GM20431 (cell line): Measurements from ENCODE around the gene MDK.

Experiments
- in situ Hi-C: fragments of 300-500 bp; cut with MseI, MboI; formaldehyde crosslinking; loops from one replicate; pipeline ENCODE4 v1.15.0; 2020; ENCODE audit warnings: low sequenced_read_pairs; ENCODE audit not compliant: unreplicated experiment

Gene MDK

GRCh38 chr11:46422588-46422987 is 41.1 kb downstream of the MDK start:
- in situ Hi-C loops: no loop called here

DNA sequence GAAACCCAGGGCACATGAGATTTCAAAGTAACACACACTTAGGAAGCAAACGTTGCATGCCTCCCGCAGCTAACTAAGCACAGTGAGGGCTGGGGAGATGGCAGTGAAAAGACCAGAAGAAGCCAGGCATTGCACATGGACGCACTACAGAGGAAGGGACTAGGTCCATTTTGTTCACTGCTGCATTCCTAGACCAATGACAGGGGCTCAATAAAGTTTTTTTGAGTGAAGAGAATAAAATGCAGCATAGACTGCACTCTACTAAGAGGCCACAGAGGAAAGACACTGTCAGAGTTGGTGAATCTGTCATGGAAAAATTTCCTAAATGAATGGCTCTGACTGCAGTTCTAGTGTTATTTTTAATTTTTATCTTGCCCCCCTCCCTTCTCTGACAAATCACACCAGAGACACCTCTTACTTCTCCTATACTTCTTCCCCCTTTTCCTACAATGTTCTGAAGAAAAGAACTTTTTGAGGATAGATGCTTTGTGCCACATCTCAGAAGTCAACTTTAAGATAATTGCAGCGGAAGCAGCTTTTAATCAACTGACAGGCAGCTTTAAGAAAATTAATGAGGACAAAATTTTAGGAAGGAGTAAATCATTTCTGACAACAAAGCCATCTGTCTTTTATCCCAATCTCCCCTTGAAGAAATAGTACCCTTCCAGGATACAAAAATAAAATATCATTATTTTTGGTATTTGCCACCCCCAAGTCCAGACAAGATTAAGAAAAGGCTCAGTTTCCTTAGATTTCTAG is 44.9 kb downstream of the MDK start:
- in situ Hi-C loops: no loop called here

GRCh38 chr11:46427364-46427763 is 45.9 kb downstream of the MDK start:
- in situ Hi-C loops: no loop called here

- in situ Hi-C loops: no loop called here
Measured at GRCh38 chr11:46429717-46430116, 48.2 kb downstream of the MDK start.

DNA sequence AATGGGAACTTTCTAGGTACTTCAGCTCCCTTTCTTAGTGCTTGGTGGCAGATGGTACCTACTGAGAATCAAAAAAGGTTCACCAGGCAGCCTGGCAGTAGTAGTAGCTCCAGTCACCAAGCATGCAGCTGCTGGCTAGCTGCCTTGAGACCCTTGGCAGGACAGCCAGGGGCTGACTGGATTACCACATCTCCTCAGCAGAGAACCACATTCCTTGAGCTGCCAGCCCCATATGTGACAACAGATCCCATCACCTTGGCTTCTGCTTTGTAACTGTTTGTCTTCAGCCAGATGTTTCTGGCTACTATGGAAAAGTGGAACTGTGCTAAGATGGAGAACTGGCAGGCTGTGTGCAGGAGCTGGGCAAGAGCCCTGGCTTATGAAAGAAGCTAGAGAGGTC is 49.7 kb downstream of the MDK start:
- in situ Hi-C loops: no loop called here
